ENCODE data around the gene TMOD1.

DNA sequence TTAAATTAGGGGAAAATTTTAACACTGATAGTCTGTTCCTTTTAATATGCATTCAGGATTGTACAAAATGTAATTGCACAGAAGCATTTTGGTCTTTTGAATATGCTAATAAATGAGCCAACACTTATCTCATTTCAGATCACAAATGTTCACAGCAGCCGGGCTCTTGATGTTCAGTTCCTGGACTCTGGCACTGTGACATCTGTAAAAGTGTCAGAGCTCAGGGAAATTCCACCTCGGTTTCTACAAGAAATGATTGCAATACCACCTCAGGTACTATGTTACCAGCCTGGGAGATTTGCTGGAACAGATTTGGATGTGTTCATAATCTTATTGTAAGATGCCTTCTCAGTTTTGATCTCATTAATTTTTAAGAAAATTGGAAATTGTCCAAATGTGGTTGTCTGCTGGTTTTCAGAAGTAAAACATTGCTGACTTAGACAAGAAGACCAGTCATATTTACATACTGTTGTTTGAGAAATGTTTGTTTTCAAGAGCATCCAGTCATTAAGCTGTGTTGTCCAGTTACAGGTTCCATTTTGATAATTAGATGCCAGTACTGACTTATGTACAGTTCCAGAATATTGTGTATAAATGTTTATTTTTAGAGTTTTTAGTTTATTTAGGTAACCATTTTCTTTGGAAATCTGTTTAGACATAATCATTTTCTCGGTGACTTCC lies 23.0 kb upstream of the TMOD1 start:
- TF ChIP-seq ZNF41 (CRISPR knock-in tag; conservative IDR thresholded peaks at IDR 0.05) (no peak), KAT2B (IDR thresholded peaks at IDR 0.05; ENCODE audit: low read depth, low read length) (no peak), HNRNPLL (IDR thresholded peaks at IDR 0.05; ENCODE audit: low read depth, low read length, poor library complexity, severe bottlenecking) (no peak), CBX3 (IDR thresholded peaks at IDR 0.05; ENCODE audit: borderline replicate concordance in 1 of 2, low read length in 2 of 2) (no peak), HNRNPUL1 (IDR thresholded peaks at IDR 0.05; ENCODE audit: low read length) (no peak), POLR2A (conservative IDR thresholded peaks at IDR 0.05) (no peak), CREB1 (IDR thresholded peaks at IDR 0.05) (no peak), CREB1 (CRISPR knock-in tag; IDR thresholded peaks at IDR 0.05) (no peak), MAFG (tag; conservative IDR thresholded peaks at IDR 0.05) (no peak), RFX5 (IDR thresholded peaks at IDR 0.05; ENCODE audit: low read depth, low read length) (no peak), ESRRB (CRISPR knock-in tag; IDR thresholded peaks at IDR 0.05; ENCODE audit: borderline replicate concordance) (no peak)
- TF ChIP-seq, protein P1, sequence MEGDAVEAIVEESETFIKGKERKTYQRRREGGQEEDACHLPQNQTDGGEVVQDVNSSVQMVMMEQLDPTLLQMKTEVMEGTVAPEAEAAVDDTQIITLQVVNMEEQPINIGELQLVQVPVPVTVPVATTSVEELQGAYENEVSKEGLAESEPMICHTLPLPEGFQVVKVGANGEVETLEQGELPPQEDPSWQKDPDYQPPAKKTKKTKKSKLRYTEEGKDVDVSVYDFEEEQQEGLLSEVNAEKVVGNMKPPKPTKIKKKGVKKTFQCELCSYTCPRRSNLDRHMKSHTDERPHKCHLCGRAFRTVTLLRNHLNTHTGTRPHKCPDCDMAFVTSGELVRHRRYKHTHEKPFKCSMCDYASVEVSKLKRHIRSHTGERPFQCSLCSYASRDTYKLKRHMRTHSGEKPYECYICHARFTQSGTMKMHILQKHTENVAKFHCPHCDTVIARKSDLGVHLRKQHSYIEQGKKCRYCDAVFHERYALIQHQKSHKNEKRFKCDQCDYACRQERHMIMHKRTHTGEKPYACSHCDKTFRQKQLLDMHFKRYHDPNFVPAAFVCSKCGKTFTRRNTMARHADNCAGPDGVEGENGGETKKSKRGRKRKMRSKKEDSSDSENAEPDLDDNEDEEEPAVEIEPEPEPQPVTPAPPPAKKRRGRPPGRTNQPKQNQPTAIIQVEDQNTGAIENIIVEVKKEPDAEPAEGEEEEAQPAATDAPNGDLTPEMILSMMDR (IDR thresholded peaks at IDR 0.05 in 2 of 3, conservative IDR thresholded peaks at IDR 0.05 in 1 of 3; ENCODE audit: insufficient read depth in 2 of 3, low read depth in 1 of 3, low read length in 3 of 3): no peak

All from K562 (cell line).